Amygdala (tissue), 56 donors: ENCODE measurements around the gene GFRA3.
"Not testable (repeated sequence)": the region's sequence is repeated elsewhere in the genome, so short reads cannot be mapped to it uniquely, and the experiment has no call there.

ENCODE experiments used
- DNase-seq, 56 donors: peaks; one replicate each; lab custom pipeline; 2025; lab: John Stamatoyannopoulos, UW

The GFRA3 gene

GRCh38 chr5:138252944-138253343, 21.5 kb downstream of the GFRA3 start:
- no peak for DNase-seq

- not testable (repeated sequence) for DNase-seq
These were observed 26.6 kb downstream of the GFRA3 start for GRCh38 chr5:138247800-138248199.

GRCh38 chr5:138246822-138247221, 27.6 kb downstream of the GFRA3 start:
- no peak for DNase-seq

GRCh38 chr5:138246334-138246733, 28.1 kb downstream of the GFRA3 start:
- no peak for DNase-seq

GRCh38 chr5:138245717-138246116, 28.7 kb downstream of the GFRA3 start:
- DNase-seq: no peak

- peak in 3 of 56 donors; percentile 1 to 8 (median 3) for DNase-seq
These were observed 30.6 kb downstream of the GFRA3 start for GRCh38 chr5:138243794-138244193.

- DNase-seq: peak in 5 of 56 donors; percentile 4 to 20 (median 5)
These were observed 32.5 kb downstream of the GFRA3 start for GRCh38 chr5:138241688-138242571.

- DNase-seq: no peak
These were observed 33.6 kb downstream of the GFRA3 start for GRCh38 chr5:138240650-138241385.

- no peak for DNase-seq
These were observed 36.4 kb downstream of the GFRA3 start for GRCh38 chr5:138238034-138238433.

GRCh38 chr5:138234651-138235050, 39.8 kb downstream of the GFRA3 start:
- no peak for DNase-seq

- DNase-seq: no peak
These were observed 41.1 kb downstream of the GFRA3 start for GRCh38 chr5:138233280-138233679.

GRCh38 chr5:138230981-138231589, 43.3 kb downstream of the GFRA3 start:
- no peak for DNase-seq

- no peak for DNase-seq
These were observed 44.2 kb downstream of the GFRA3 start for GRCh38 chr5:138230261-138230660.

- no peak for DNase-seq
These were observed 45.0 kb downstream of the GFRA3 start for GRCh38 chr5:138229387-138229786.

- no peak for DNase-seq
These were observed 47.5 kb downstream of the GFRA3 start for GRCh38 chr5:138226910-138227309.

- DNase-seq: no peak
These were observed 49.7 kb downstream of the GFRA3 start for GRCh38 chr5:138224712-138225111.

- no peak for DNase-seq
These were observed 50.9 kb downstream of the GFRA3 start for GRCh38 chr5:138223532-138223931.

GRCh38 chr5:138216799-138217198, 57.6 kb downstream of the GFRA3 start:
- DNase-seq: no peak

- peak; percentile 7 to 97 (median 88) for DNase-seq
These were observed 61.0 kb downstream of the GFRA3 start, which contains the start of gene CDC23 for GRCh38 chr5:138213161-138214029. TSS of gene CDC23 (minus strand) at chr5:138213323. CDS start at chr5:138213312, 11 bp downstream.

- peak in 1 of 56 donors; percentile 20 for DNase-seq
These were observed 61.6 kb downstream of the GFRA3 start for GRCh38 chr5:138212828-138213160.
